Measurements from ENCODE around the gene CLMN. TPM values are rescaled to one million over a fixed set of nuclear protein-coding genes. Genes with fewer than 3 reads are reported as not detected.

The CLMN gene
- total and polyA plus RNA-seq, 2 of the 13 experiments (the other 11 are each of a cell fraction or from before 2014, with no cell fraction given), result 15.1 to 16.7 TPM

- no peak for TF ChIP-seq ELF4 (CRISPR knock-in tag; IDR thresholded peaks at IDR 0.05; ENCODE audit: borderline replicate concordance)
- no peak for TF ChIP-seq ZNF224 (CRISPR knock-in tag; IDR thresholded peaks at IDR 0.05)
- no peak for TF ChIP-seq SNAI1 (CRISPR knock-in tag; IDR thresholded peaks at IDR 0.05; ENCODE audit: borderline replicate concordance)
- TF ChIP-seq HNF1B (CRISPR knock-in tag; IDR thresholded peaks at IDR 0.05), result 0 out of 2 replicates have a peak, but pooled peaks have one; percentile 38
- no peak for TF ChIP-seq ZSCAN30 (CRISPR knock-in tag; IDR thresholded peaks at IDR 0.05)
- TF ChIP-seq RERE (CRISPR knock-in tag; IDR thresholded peaks at IDR 0.05; ENCODE audit: low read depth), result no peak
- TF ChIP-seq NCOR1 (IDR thresholded peaks at IDR 0.05; ENCODE audit: borderline replicate concordance, low read length), result no peak
- TF ChIP-seq ZNF296 (CRISPR knock-in tag; conservative IDR thresholded peaks at IDR 0.05), result no peak
- TF ChIP-seq NR1H2 (CRISPR knock-in tag; IDR thresholded peaks at IDR 0.05; ENCODE audit: borderline replicate concordance, low read depth), result no peak
- TF ChIP-seq ZSCAN25 (CRISPR knock-in tag; IDR thresholded peaks at IDR 0.05), result no peak
- TF ChIP-seq ZNF558 (CRISPR knock-in tag; IDR thresholded peaks at IDR 0.05; ENCODE audit: borderline replicate concordance), result no peak
- TF ChIP-seq NFAT5 (CRISPR knock-in tag; IDR thresholded peaks at IDR 0.05), result no peak
- TF ChIP-seq MTA1 (CRISPR knock-in tag; IDR thresholded peaks at IDR 0.05; ENCODE audit: borderline replicate concordance), result no peak; the same call in 1 of the 2 replicates
- TF ChIP-seq U2AF1 (optimal IDR thresholded peaks at IDR 0.05; ENCODE audit: low read depth, low read length), result no peak
- TF ChIP-seq DPF2 (CRISPR knock-in tag; IDR thresholded peaks at IDR 0.05; ENCODE audit: borderline replicate concordance, low read depth), result no peak
- TF ChIP-seq ZNF205 (CRISPR knock-in tag; IDR thresholded peaks at IDR 0.05), result no peak
- TF ChIP-seq RNF2 (conservative IDR thresholded peaks at IDR 0.05; ENCODE audit: low read depth), result no peak
Observed at GRCh38 chr14:95319312-95320077, at the start of gene CLMN (continued).

Data from HepG2 (cell line).